Measurements from ENCODE around the gene TBC1D10A. TPM values are rescaled to one million over a fixed set of nuclear protein-coding genes. Genes with fewer than 3 reads are reported as not detected.

The TBC1D10A gene
- total RNA-seq, 1 donor from 2014 or later, result 5.0 TPM

GRCh38 chr22:30317778-30318177, 9.0 kb downstream of the TBC1D10A start:
- no peak overlapping the region for H3K4me3 Mint-ChIP-seq (ENCODE audit: unreplicated experiment)
- no peak for TF ChIP-seq CTCF (IDR thresholded peaks at IDR 0.05; ENCODE audit: partially characterized antibody, unreplicated experiment)
- no peaks in the 10 kb centered on the region for H3K4me1 Mint-ChIP-seq (ENCODE audit: low read depth, unreplicated experiment)
- H3K36me3 Mint-ChIP-seq (ENCODE audit: unreplicated experiment), result no peaks in the 10 kb centered on the region
- no peaks in the 10 kb centered on the region for H3K27me3 Mint-ChIP-seq (ENCODE audit: unreplicated experiment)
- H3K9me3 Mint-ChIP-seq (ENCODE audit: unreplicated experiment), result peaks cover 5% of the 10 kb centered on the region
- DNase-seq, result no peak
- H3K27ac Mint-ChIP-seq (ENCODE audit: unreplicated experiment), result no peak overlapping the region

GRCh38 chr22:30315962-30316576, 10.7 kb downstream of the TBC1D10A start:
- peaks cover 3% of the 10 kb centered on the region for H3K9me3 Mint-ChIP-seq (ENCODE audit: unreplicated experiment)
- TF ChIP-seq CTCF (IDR thresholded peaks at IDR 0.05; ENCODE audit: partially characterized antibody, unreplicated experiment), result no peak
- H3K27ac Mint-ChIP-seq (ENCODE audit: unreplicated experiment), result no peak overlapping the region
- H3K4me3 Mint-ChIP-seq (ENCODE audit: unreplicated experiment), result no peak overlapping the region
- no peaks in the 10 kb centered on the region for H3K27me3 Mint-ChIP-seq (ENCODE audit: unreplicated experiment)
- no peak for DNase-seq
- H3K4me1 Mint-ChIP-seq (ENCODE audit: low read depth, unreplicated experiment), result no peaks in the 10 kb centered on the region
- no peaks in the 10 kb centered on the region for H3K36me3 Mint-ChIP-seq (ENCODE audit: unreplicated experiment)

- H3K4me1 Mint-ChIP-seq (ENCODE audit: low read depth, unreplicated experiment), result peaks cover 4% of the 10 kb centered on the region
- no peaks in the 10 kb centered on the region for H3K27me3 Mint-ChIP-seq (ENCODE audit: unreplicated experiment)
- no peak overlapping the region for H3K4me3 Mint-ChIP-seq (ENCODE audit: unreplicated experiment)
- H3K27ac Mint-ChIP-seq (ENCODE audit: unreplicated experiment), result no peak overlapping the region
- H3K9me3 Mint-ChIP-seq (ENCODE audit: unreplicated experiment), result peaks cover 3% of the 10 kb centered on the region
- DNase-seq, result no peak
- no peaks in the 10 kb centered on the region for H3K36me3 Mint-ChIP-seq (ENCODE audit: unreplicated experiment)
- TF ChIP-seq CTCF (IDR thresholded peaks at IDR 0.05; ENCODE audit: partially characterized antibody, unreplicated experiment), result no peak
Observed at GRCh38 chr22:30314915-30315314, 11.8 kb downstream of the TBC1D10A start.

GRCh38 chr22:30313527-30314363, 13.0 kb downstream of the TBC1D10A start:
- peaks cover 3% of the 10 kb centered on the region for H3K9me3 Mint-ChIP-seq (ENCODE audit: unreplicated experiment)
- H3K4me1 Mint-ChIP-seq (ENCODE audit: low read depth, unreplicated experiment), result peaks cover 4% of the 10 kb centered on the region
- no peak for TF ChIP-seq CTCF (IDR thresholded peaks at IDR 0.05; ENCODE audit: partially characterized antibody, unreplicated experiment)
- no peak overlapping the region for H3K4me3 Mint-ChIP-seq (ENCODE audit: unreplicated experiment)
- no peak overlapping the region for H3K27ac Mint-ChIP-seq (ENCODE audit: unreplicated experiment)
- H3K27me3 Mint-ChIP-seq (ENCODE audit: unreplicated experiment), result no peaks in the 10 kb centered on the region
- H3K36me3 Mint-ChIP-seq (ENCODE audit: unreplicated experiment), result no peaks in the 10 kb centered on the region
- no peak for DNase-seq

GRCh38 chr22:30312053-30312452, 14.7 kb downstream of the TBC1D10A start:
- Mint-ChIP-seq H3K9me3 (ENCODE audit: unreplicated experiment) (peaks cover 3% of the 10 kb centered on the region), H3K36me3 (ENCODE audit: unreplicated experiment) (no peaks in the 10 kb centered on the region), H3K4me1 (ENCODE audit: low read depth, unreplicated experiment) (peaks cover 7% of the 10 kb centered on the region), H3K27me3 (ENCODE audit: unreplicated experiment) (no peaks in the 10 kb centered on the region), H3K27ac (ENCODE audit: unreplicated experiment) (no peak overlapping the region), H3K4me3 (ENCODE audit: unreplicated experiment) (no peak overlapping the region)
- no peak for TF ChIP-seq CTCF (IDR thresholded peaks at IDR 0.05; ENCODE audit: partially characterized antibody, unreplicated experiment)
- DNase-seq, result no peak
